GM10266 (cell line): ENCODE data around the gene IFT57.

Source experiments
- DNase-seq: peaks from one replicate; pipeline ENCODE4 v3.0.0; 2012; ENCODE audit errors: extremely low spot score
- CTCF ChIP-seq: IDR thresholded peaks from 2 replicates; pipeline ENCODE4 v1.5.1; 2012; ENCODE audit warnings: mild to moderate bottlenecking, low read depth; ENCODE audit not compliant: control insufficient read depth, insufficient read depth; ENCODE audit errors: missing control alignments

Gene IFT57

DNA sequence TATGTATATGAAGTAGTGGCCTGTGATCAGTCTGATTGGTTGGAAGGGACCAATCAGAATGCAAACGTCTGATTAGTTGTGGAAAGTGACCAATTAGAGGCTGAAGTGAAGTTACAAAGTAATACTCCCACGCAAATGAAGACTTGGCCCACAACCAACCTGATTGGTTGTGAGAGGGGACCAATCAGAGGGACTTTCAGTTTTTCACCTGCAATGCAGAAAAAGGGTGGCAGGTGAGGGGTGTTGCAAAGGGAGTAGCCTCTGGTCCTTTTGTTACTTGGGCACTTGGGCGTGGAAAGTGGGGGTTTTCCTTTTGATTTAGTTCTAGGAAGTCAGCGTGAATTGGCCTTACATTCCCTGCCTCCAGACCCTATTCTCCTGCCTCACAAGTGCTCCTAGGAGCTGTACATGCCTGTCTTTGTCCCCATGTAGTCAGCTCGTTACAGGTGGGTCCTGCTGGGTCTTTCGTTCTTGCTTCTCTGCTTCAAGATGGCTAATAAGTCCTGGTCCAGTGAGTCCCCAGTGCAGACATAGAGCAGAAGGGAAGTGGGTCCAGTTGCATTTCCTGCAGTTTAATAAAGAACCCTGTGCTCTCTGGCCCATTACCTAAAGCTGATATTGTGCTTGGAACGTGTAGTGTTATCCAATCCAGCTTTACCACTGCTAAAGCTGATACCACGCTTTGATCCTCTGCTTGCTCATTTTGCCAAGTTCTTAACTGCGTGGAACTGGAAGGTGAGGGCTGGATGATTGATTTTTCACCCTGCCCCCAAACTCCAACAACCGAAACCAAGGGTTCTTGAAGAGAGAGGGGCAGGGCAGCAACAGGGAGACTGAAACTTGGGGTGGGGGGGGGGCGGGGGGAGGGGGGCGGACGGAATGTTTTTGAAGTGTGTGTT is 85.4 kb downstream of the IFT57 start:
- no peak for TF ChIP-seq CTCF
- DNase-seq = no peak

DNA sequence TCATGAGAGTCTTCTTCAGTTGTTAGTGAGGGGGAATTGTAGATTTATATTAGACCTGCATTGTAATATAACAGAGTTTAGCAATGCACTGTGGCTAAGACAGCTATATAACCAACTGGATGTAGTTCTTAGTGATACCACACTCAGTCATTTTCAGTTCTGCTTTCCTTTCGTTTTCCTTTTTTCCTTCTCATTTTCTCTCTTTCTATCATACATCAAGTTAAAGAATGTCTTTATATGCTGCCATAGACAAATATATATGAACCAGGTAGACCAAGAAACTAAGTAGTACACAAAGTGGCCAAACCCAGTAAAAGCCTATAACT is 87.7 kb downstream of the IFT57 start:
- TF ChIP-seq CTCF = no peak
- no peak for DNase-seq

GRCh38 chr3:108133858-108134554 is 88.2 kb downstream of the IFT57 start:
- TF ChIP-seq CTCF = no peak

GRCh38 chr3:108133048-108133369 is 89.2 kb downstream of the IFT57 start:
- DNase-seq = no peak

More at GRCh38 chr3:108133858-108134554, 88.2 kb downstream of the IFT57 start:
- no peak for DNase-seq

DNA sequence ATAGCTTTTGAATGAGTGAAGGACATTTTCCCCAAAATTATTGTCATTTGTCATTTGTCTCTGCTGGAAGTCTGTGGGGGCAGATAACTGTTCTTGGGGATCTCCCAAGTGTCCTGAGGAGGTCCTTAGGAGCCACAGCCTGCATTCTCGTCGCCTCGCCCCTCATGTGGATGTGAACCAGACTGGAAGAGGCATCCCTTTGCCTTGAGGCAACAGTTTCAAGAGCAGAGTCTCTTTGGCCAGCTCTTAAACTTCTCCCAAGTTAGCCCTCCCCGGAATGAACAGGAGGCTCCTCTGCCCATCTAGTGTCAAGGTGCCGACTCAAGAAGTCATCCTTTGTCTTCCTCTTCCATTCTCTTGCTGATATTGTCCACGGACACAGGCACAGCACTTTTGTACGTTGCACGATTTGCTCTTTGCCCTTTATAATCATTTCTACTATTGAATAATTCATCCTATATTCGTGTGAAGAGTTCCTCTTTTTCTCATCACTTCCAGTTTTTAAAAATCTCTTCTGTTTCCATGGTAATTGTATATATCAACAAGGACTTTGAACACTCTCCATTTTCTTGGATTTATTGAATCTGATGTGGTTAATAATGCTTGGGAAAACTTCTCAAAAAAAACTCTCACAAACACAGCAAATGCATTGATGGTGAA is 90.6 kb downstream of the IFT57 start:
- no peak for DNase-seq
- TF ChIP-seq CTCF = no peak

More at GRCh38 chr3:108133048-108133369, 89.2 kb downstream of the IFT57 start:
- no peak for TF ChIP-seq CTCF

DNA sequence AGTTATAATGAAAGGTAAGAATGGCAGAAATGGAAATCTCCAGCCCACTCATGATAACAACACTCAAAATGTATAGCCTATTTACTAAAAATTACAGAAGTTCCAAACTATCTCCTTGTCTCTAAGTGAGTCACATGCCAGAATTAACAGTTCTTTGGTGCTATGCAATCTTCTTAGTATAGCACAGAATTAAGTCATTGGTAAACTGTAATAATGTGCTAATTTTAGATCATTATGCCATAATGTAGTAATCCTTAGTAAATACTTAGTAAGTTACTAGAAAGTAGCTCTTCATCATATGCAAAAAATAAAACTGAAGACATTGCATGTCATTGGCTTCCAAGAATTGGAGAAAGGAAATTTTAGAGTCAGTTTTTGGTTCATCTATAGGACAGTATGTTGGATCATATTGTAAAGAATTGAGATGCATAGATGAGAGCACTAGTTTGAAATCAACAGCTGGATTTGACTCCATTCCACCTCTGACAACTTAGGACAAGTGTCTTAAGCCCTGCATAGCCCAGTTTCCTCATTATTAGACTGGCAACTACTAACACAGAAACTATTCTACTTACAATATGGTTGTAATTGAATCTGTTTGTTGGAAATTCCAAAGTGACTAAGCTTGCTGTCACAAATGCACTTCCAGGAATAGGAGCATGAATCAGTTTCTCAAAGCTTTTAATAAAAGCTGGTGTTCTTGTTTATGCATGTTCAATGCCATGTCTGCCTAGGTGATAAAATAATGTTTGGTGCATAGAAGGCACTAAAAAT is 91.3 kb downstream of the IFT57 start:
- DNase-seq = no peak
- TF ChIP-seq CTCF = no peak
